PC-3 (cell line): ENCODE measurements around the gene RNASE12. TPM values are rescaled to one million over a fixed set of nuclear protein-coding genes. Genes with fewer than 3 reads are reported as not detected.

ENCODE experiments used
- ATAC-seq: fragments of 200-7000 bp; cut with Tn5 transposase; 2 replicates; pipeline ENCODE4 v1.9.1; 2020; ENCODE audit warnings: mild to moderate bottlenecking, moderate library complexity
- Bru-seq: library from RNA; stranded (reverse); fragments of 400-500 nt; gene quantifications from one replicate; lab custom pipeline; 2021; lab: Mats Ljungman, UMichigan
- BruChase-seq, 2 experiments: library from RNA; stranded (reverse); fragments of 400-500 nt; gene quantifications; one replicate each; lab custom pipeline; 2021; lab: Mats Ljungman, UMichigan
- BruUV-seq: library from RNA; stranded (reverse); fragments of 400-500 nt; replicated peaks from 2 replicates; lab custom pipeline; 2021; lab: Mats Ljungman, UMichigan
- CTCF ChIA-PET: fragments of 300-600 bp; sonication (Branson Sonifier 250); formaldehyde crosslinking; loops from one replicate; lab custom pipeline; 2022; ENCODE audit warnings: antibody characterized with exemption; lab: Charles Lee
- POLR2A ChIA-PET: fragments of 300-600 bp; sonication (Branson Sonifier 250); formaldehyde crosslinking; loops from one replicate; lab custom pipeline; 2022; ENCODE audit warnings: antibody characterized with exemption; ENCODE audit not compliant: unreplicated experiment; lab: Charles Lee
- DNase-seq: peaks from one replicate; pipeline ENCODE4 v3.0.0-alpha.2; 2015
- H2AFZ ChIP-seq: fragments of 300-600 bp; sonication (generic); 2 replicates; pipeline ENCODE4 v1.6.0; 2016; ENCODE audit warnings: antibody characterized with exemption, low read length
- H3F3A ChIP-seq: fragments of 300-600 bp; sonication (generic); one replicate; pipeline ENCODE4 v1.6.0; 2017; ENCODE audit warnings: antibody characterized with exemption, low read length, control low read depth, mild to moderate bottlenecking; ENCODE audit not compliant: unreplicated experiment
- H3K27ac ChIP-seq: fragments of 300-600 bp; sonication (generic); 2 replicates; pipeline ENCODE4 v1.5.1; 2016; ENCODE audit warnings: mild to moderate bottlenecking, low read length
- H3K27me3 ChIP-seq: fragments of 300-600 bp; sonication (generic); 2 replicates; pipeline ENCODE4 v1.6.1; 2016; ENCODE audit warnings: low read length, mixed read lengths
- H3K36me3 ChIP-seq: fragments of 300-600 bp; sonication (generic); 2 replicates; pipeline ENCODE4 v1.6.1; 2016; ENCODE audit warnings: low read depth, mixed run types, low read length, mixed read lengths
- H3K4me1 ChIP-seq: fragments of 300-600 bp; sonication (generic); 2 replicates; pipeline ENCODE4 v1.5.1; 2016; ENCODE audit warnings: low read length; ENCODE audit not compliant: insufficient read depth
- H3K4me2 ChIP-seq: fragments of 300-600 bp; sonication (generic); 2 replicates; pipeline ENCODE4 v1.6.0; 2016; ENCODE audit warnings: low read length
- H3K4me3 ChIP-seq: fragments of 300-600 bp; sonication (generic); 2 replicates; pipeline ENCODE4 v1.5.1; 2016; ENCODE audit warnings: mild to moderate bottlenecking, low read length, mixed read lengths
- H3K79me2 ChIP-seq: fragments of 300-600 bp; sonication (generic); 2 replicates; pipeline ENCODE4 v1.6.1; 2017; ENCODE audit warnings: low read length, mixed read lengths
- H3K9ac ChIP-seq: fragments of 300-600 bp; sonication (generic); 2 replicates; pipeline ENCODE4 v1.6.0; 2016; ENCODE audit warnings: mild to moderate bottlenecking, low read length
- H3K9me2 ChIP-seq: fragments of 300-600 bp; sonication (generic); replicated peaks from 2 replicates; pipeline ENCODE4 v1.6.1; 2016; ENCODE audit warnings: mixed run types, low read length, mixed read lengths
- H3K9me3 ChIP-seq: fragments of 300-600 bp; sonication (generic); 2 replicates; pipeline ENCODE4 v1.6.1; 2016; ENCODE audit warnings: low read length, mixed read lengths
- H4K20me1 ChIP-seq: fragments of 300-600 bp; sonication (generic); 2 replicates; pipeline ENCODE4 v1.6.1; 2016; ENCODE audit warnings: low read length, mixed read lengths
- CTCF ChIP-seq: fragments of 300-600 bp; sonication (generic); conservative IDR thresholded peaks from 2 replicates; pipeline ENCODE4 v1.5.1; 2017; ENCODE audit warnings: antibody characterized with exemption, low read depth, mild to moderate bottlenecking, low read length
- EZH2 ChIP-seq: fragments of 300-600 bp; sonication (generic); IDR thresholded peaks from one replicate; pipeline ENCODE4 v1.6.1; 2017; ENCODE audit warnings: antibody characterized with exemption, mild to moderate bottlenecking, low read length; ENCODE audit not compliant: unreplicated experiment
- EZH2phosphoT487 ChIP-seq: fragments of 300-600 bp; sonication (generic); IDR thresholded peaks from 2 replicates; pipeline ENCODE4 v1.6.1; 2018; ENCODE audit warnings: mild to moderate bottlenecking, antibody characterized with exemption, low read length, borderline replicate concordance
- intact Hi-C: fragments of 100-400 bp; cut with micrococcal nuclease; formaldehyde crosslinking; loops from 2 replicates; pipeline ENCODE4 v1.9.0; 2023
- long read RNA-seq: library from polyadenylated mRNA; unstranded; transcript quantifications from one replicate; pipeline ENCODE4 v2.0.0, GENCODE V29; 2021; ENCODE audit not compliant: unreplicated experiment
- total RNA-seq: library from RNA; depleted of rRNA; stranded (reverse); fragments of >200 nt; gene quantifications from 2 replicates; pipeline ENCODE4 v1.2.3, GENCODE V29; 2014; rRNA removed

Gene RNASE12, protein sequence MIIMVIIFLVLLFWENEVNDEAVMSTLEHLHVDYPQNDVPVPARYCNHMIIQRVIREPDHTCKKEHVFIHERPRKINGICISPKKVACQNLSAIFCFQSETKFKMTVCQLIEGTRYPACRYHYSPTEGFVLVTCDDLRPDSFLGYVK
- total RNA-seq (not detected in 2 replicates), Bru-seq, nascent RNA (not detected), BruChase-seq, experiment 1, labeled RNA remaining after a 6-hour chase (not detected), BruChase-seq, experiment 2, labeled RNA remaining after a 2-hour chase (not detected)
- long read RNA-seq, result 0 reads

GRCh38 chr14:20591235-20591634, at the start of gene RNASE12:
TSS of gene RNASE12 (minus strand) at chr14:20591376. CDS start at chr14:20590723, 653 bp downstream.
- POLR2A ChIA-PET, result no interaction called here
- H3F3A ChIP-seq, result no peaks in the 10 kb centered on the region
- no peak for DNase-seq
- no peak for ATAC-seq
- H3K4me1 ChIP-seq, result no peaks in the 10 kb centered on the region
- peaks cover 55% of the 10 kb centered on the region for H3K27me3 ChIP-seq
- CTCF ChIA-PET, result no interaction called here
- H3K9me3 ChIP-seq, result no peaks in the 10 kb centered on the region
- BruUV-seq, result no TSS peak
- H3K4me2 ChIP-seq, result peak within 1 kb of the TSS; percentile 23; the same call in 1 of the 2 replicates
- H3K9me2 ChIP-seq, result no peaks in the 10 kb centered on the region
- no peaks in the 10 kb centered on the region for H4K20me1 ChIP-seq
- no peaks in the 10 kb centered on the region for H3K36me3 ChIP-seq
- H2AFZ ChIP-seq, result no peak within 1 kb of the TSS
- no peak for TF ChIP-seq EZH2phosphoT487
- TF ChIP-seq EZH2, result no peak
- TF ChIP-seq CTCF, result no peak
- H3K4me3 ChIP-seq, result peak within 1 kb of the TSS; percentile 36; the same call in 1 of the 2 replicates
- no peak within 1 kb of the TSS for H3K9ac ChIP-seq
- no peaks in the 10 kb centered on the region for H3K79me2 ChIP-seq
- intact Hi-C loops, result no loop called here
- H3K27ac ChIP-seq, result no peak within 1 kb of the TSS

DNA sequence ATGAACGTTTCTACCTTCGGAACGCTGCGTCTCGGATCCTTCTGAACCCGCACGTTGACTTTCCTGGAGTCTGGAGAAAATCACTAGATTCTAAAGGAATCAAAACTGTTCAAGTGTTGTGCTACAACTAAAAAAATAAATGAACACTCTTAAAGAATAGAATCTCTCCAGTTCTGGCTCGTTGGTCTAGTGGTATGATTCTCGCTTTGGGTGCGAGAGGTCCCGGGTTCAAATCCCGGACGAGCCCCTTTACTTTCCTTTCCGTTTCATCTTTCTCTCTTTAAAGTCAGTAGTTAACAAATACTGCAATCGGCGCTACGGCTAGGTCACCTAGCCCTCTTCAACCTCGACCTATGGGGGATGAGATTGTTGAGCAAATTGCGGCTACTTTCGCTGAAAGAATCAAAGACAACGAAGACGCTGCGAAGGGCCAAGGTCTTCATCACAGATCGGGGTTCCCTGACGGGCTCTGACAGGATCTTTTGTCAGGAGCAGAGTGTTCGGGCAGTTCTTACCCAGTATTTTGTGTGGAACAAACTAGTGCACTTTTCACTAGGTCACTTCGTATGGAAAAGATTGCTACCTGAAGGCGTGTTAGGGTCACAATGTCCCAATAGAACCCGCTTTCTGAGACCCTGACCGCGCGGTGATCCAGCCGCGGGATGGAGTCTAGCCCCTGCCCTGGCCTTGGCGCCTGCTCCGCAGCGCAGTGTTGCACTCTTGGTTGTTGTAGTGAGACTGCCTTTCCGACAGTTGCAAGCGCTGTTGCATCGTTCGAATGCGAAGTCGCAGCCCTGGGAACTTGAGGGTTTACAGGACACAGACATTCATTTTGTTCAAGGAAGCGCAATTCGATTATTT, 41.9 kb upstream of the RNASE12 start:
- H3K27me3 ChIP-seq, result peaks cover 2% of the 10 kb centered on the region; the same call in 1 of the 2 replicates
- ATAC-seq, result peak; percentile 66
- peak overlapping the region; percentile 91 for H3K4me2 ChIP-seq
- no peaks in the 10 kb centered on the region for H3K9me3 ChIP-seq
- peak; percentile 91 for DNase-seq
- H3F3A ChIP-seq, result no peaks in the 10 kb centered on the region
- no peaks in the 10 kb centered on the region for H4K20me1 ChIP-seq
- ChIA-PET POLR2A (no interaction called here), CTCF (interaction anchor here (1.1 kb wide), 1 partner anchor 58 kb away, joined by 3 read pairs; no protein-coding TSS in a partner anchor)
- H2AFZ ChIP-seq, result peak overlapping the region; percentile 51
- no peaks in the 10 kb centered on the region for H3K79me2 ChIP-seq
- no peak overlapping the region for H3K9ac ChIP-seq
- peak overlapping the region; percentile 70 for H3K4me3 ChIP-seq
- no peaks in the 10 kb centered on the region for H3K9me2 ChIP-seq
- no peak for TF ChIP-seq EZH2
- TF ChIP-seq CTCF, result no peak
- TF ChIP-seq EZH2phosphoT487, result no peak
- peaks cover 10% of the 10 kb centered on the region; the same call in 1 of the 2 replicates for H3K4me1 ChIP-seq
- H3K27ac ChIP-seq, result no peak overlapping the region
- BruUV-seq, result no TSS peak
- intact Hi-C loops, result loop anchor here (1.0 kb wide), 2 partner anchors 20 to 30 kb away; no protein-coding TSS in a partner anchor
- no peaks in the 10 kb centered on the region for H3K36me3 ChIP-seq
